OCI-LY7 (cell line): Measurements from ENCODE around the gene USP11.

ENCODE experiments used
- EZH2phosphoT487 ChIP-seq: fragments of 200-600 bp; sonication (generic); IDR thresholded peaks from 2 replicates; pipeline ENCODE4 v1.6.1; 2018; ENCODE audit warnings: low read depth, borderline replicate concordance, mild to moderate bottlenecking, mixed run types, antibody characterized with exemption, low read length, moderate library complexity, mixed read lengths
- TF ChIP-seq, protein P1 (sequence below): fragments of 200-600 bp; sonication (generic); conservative IDR thresholded peaks from 2 replicates; pipeline ENCODE4 v1.5.1; 2014; ENCODE audit warnings: mild to moderate bottlenecking, antibody characterized with exemption, low read length, moderate library complexity, mixed read lengths

DNA sequence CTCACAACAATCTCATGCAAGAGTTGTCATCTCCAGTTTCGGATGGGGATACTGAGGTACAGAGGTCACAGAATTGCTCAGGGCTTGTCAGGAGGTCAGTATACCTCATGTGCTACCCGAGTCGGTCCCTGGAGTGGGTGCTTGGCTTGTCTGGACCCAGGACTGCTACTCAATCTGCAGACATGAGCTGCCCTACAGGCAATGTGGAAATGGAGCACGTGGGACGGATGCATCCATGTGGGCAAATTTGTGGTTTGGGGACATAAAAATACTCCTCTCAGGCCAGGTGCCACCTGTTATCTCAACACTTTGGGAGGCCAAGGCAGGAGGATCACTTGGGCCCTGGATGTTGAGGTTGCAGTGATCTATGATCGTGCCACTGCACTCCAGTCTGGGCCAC, 15.8 kb downstream of the USP11 start:
- TF ChIP-seq, protein P1, sequence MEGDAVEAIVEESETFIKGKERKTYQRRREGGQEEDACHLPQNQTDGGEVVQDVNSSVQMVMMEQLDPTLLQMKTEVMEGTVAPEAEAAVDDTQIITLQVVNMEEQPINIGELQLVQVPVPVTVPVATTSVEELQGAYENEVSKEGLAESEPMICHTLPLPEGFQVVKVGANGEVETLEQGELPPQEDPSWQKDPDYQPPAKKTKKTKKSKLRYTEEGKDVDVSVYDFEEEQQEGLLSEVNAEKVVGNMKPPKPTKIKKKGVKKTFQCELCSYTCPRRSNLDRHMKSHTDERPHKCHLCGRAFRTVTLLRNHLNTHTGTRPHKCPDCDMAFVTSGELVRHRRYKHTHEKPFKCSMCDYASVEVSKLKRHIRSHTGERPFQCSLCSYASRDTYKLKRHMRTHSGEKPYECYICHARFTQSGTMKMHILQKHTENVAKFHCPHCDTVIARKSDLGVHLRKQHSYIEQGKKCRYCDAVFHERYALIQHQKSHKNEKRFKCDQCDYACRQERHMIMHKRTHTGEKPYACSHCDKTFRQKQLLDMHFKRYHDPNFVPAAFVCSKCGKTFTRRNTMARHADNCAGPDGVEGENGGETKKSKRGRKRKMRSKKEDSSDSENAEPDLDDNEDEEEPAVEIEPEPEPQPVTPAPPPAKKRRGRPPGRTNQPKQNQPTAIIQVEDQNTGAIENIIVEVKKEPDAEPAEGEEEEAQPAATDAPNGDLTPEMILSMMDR = no peak
- TF ChIP-seq EZH2phosphoT487 = no peak
